Measurements from ENCODE around the gene CDK5RAP2.

CDK5RAP2 gene

DNA sequence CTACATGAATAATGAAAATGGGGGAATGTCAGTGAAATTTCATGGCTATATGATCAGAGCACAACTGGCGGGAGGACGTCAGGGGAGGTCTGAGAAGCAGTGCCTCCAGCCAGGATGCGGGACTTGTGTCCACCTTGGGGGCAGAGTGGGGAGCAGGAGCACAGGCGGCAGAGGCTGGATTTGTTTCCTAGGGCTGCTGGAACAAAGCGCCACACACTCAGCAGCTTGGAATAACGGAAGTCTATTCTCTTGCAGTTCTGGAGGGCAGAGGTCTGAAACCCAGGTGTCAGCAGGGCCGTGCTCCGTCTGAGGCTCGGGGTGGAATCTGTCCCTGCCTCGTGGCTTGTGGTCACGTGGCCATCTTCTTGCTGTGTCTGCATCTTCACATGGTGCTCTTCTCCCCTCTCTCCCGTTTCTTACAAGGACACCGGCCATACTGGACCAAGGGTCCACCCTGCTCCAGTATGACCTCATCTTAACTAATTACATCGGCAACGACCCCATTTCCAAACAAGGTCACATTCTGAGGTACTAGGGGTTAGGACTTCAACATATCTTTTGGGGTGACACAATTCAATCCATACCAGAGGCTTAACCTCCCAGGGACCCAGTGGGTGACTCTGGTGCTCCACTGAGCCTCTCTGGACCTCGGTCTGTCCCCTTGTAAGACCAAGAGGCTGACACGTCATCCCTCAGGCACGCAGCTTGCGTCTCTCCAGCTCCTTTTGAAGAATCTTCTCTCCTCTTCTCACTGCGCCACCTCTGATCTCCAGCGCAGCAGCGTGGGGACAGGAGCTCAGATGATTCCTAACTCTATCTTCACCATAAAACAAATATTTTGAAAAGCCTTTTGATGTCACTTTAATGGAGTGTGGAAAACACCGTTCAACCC, 202.5 kb downstream of the CDK5RAP2 start:
- DNase-seq, result no peak

DNA sequence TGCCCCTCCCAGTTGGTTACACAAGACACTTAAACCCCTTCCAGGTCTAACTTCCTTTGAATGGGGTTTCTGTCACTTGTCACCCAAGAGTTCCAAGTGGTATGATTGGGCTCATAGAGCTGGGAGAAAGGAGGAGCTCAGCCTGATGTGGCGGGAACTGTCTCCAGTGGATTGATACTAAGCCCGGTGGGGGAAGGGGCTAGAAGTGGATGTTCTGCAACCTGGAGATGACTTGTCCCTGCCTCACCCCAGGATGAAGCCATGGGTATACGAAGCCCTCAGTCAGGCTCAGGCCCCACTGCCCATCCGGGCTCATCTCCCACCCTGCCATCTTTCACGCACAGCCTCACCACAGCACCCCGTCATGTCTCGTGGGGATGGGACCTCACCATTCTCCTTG, 203.9 kb downstream of the CDK5RAP2 start:
- no peak for DNase-seq

DNA sequence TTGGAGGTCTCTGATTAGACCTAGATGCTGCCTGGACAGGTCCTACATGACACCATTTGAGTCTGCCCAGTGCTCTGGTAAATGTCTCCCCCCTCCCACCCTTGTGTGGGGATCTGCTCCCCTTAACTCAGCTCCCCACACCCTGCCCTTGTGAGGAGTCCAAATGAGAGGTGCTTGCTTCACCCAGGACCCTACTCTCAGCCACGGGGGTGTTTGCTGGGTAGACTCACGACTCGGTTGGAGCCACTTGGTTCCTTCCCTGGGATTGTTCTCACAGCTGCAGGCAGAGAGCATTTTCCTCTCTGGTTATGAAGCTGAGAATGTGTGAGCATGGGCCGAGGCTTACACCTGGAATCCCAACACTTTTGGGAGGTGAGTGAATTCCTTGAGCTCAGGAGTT, 204.7 kb downstream of the CDK5RAP2 start:
- DNase-seq, result no peak

DNA sequence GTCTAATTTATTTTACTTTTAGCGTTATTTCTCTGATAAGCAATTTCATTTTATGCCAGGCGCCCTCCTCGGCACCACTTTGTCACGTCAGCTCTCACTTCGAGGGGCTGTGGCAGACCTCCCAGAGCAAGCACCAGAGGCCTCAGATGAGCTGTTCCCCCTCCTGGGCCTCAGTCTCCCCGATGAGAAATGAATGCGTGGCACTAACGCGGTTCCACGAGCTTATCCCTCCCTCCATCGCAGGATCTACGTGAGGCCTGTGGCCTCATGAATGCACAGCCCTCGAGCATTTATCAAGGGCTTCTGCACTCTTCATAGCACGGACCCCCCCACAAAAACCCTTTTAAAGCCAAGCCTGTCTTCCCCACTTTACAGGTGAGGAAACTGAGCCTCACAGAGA, 205.2 kb downstream of the CDK5RAP2 start:
- no peak for DNase-seq

DNA sequence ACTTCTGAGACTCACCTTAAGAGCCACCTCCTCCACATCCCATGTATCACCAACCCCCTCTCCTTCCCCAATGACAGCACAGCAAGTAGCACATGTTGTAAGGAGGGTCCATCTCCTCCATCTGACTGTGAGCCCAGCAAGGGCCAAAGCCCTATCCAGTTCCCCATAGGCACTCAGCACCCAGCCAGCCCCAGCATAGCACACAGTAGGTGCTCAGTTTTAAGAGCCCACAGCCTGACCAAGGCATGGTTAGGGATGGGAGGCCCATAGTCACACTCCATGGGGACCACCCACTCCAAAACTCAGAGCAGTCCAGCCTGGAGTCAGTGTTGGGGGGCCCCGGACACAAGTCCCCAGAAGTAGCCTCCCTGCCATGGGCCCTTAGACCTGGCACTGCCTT, 205.7 kb downstream of the CDK5RAP2 start:
- DNase-seq, result no peak

DNA sequence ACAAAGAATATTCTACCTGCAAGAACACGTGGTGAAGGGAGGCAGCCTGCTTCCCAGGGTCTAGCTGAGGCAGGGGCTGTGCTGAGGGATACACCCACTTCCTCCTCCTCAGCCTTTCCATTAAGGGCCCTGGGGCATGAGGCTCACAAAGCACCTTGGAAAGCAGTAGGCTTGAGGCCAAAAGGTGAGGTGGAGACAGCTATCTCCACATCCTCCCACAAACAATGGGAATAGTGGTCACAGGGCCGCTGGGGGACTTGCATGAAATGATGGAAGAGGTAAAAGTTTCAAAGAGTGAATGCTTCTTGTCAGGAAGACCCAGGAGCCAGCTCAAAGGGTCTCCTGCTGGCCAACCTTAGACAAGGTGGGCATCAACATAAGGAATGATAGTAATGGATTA, 207.9 kb downstream of the CDK5RAP2 start:
- DNase-seq, result no peak

DNA sequence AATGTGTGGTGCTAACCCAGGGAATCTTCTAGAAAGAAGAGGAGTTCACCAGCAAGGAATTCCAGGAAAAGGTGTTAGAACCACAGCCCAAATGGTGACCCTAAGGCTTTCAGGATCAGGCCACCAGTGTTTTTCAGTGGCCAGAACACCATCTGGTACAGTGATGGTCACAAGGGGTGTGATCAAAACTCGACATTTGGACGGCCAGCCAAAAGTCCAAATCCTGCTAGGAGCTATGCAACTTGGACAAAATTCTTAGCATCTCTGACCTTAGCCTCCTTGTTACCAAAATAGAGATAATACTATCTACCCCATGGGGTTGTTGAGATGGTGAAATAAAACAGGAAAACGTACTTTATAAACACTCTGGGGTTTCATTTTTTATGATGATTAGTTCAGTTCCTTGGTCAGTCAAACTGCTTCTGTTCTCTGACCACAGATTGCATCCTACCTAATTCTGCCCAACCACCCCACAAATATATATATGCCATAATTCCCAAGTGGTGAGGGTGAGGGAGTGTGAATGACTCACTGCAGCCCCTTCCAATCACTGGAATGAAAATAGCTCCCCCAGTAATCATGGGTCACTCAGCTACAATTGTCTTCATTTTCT, 210.3 kb downstream of the CDK5RAP2 start:
- DNase-seq, result no peak

DNA sequence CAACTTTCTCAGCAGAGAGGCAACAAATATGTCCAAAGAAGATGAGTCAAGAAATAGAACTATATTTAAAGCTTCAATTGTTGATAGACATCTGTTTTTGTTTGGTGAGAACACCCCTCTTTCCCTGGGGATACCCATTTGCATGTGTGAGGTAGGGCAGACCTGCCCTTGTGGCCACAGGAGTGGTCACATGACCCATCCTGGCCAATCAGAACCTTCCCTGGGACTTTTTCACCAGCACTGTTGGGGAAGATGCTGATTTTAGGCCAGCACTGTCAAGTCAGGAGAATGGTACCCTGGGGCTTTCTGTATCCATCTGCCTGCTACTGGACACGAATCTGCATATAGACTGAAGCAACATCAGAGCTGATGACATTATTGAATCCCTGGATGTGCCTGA, 211.2 kb downstream of the CDK5RAP2 start:
- no peak for DNase-seq

DNA sequence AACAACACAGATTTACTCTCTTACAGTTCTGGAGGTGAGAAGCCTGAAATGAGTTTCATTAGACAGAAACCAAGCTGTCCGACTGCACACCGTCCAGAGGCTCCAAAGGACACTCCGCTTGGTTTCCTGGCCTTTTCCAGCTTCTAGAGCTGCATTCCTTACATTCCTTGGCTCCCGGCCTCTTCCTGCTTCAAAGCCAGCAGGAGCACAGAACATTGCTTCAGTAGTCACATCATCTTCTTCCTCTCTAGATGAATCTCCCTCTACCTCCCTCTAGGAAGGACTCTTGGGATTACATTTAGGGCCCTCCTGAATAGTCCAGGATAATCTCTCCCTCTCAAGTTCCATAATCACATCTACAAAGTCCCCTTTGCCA, 213.3 kb downstream of the CDK5RAP2 start:
- no peak for DNase-seq

DNA sequence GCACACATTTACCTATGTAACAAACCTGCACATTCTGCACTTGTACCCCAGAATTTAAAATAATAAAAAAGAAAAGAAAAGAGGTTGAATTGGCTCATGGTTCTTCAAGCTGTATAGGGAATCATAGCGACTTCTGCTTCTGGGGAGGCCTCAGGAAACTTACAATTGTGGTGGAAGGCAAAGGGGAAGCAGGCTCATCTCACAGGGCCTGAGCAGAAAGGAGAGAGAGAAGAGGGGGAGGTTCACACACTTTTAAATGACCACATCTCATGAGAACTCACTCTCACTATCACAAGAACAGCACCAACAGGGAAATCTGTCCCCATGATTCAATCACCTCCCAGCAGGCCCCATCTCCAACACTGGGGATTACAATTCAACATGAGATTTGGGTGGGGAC, 214.6 kb downstream of the CDK5RAP2 start:
- no peak for DNase-seq

DNA sequence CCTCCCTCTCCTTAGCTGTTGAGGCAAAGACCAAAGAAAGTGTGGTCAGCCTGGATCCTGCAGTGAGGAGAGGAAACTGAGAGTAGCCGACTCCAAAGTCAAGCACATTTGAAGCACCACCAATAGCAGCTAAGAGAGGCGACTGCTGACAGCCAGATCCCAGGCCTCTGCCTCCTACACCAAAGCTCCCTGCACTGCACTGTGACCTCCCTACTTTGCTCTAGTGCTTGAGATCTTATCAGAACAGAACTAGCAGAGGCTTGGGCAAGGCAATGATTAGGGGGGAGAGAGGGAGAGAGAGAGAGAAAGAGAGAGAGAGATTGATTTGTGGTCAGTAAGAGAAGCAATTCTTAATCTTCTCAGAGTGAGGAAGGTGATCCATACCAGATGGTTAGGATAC, 216.3 kb downstream of the CDK5RAP2 start:
- DNase-seq, result no peak

DNA sequence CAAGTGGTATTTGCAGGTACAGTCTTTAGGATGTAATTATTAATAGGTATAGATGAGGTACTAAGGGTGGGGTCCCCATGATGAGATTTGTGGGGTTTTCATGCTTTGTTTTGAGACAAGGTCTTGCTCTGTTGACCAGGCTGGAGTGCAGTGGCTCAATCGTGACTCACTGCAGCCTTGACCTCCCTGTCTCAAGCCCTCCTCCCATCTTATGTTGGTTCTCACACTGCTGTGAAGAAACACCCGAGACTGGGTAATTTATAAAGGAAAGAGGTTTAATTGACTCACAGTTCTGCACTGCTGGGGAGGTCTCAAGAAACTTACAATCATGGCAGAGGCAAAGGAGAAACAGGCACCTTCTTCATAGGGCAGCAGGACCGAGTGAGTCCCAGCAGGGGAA, 217.5 kb downstream of the CDK5RAP2 start:
- no peak for DNase-seq

DNA sequence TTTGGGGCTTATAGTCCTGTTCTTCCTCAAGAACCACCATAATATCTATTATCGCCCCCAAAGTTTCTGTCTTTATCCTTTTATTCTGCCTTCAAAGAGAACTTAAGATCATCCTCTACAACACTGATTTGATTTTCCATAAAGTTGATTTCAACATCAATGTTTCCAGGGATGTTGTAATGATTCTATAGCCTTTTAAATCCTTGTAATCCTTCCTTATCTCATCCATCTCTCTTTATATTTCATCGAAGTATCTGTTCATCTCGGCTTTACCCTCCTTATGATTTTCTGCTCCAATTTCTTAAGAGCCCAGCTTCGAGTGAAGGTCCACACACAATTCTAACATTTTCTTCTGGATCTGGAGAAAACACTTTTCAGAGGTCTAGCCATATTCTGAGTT, 218.4 kb downstream of the CDK5RAP2 start:
- no peak for DNase-seq

DNA sequence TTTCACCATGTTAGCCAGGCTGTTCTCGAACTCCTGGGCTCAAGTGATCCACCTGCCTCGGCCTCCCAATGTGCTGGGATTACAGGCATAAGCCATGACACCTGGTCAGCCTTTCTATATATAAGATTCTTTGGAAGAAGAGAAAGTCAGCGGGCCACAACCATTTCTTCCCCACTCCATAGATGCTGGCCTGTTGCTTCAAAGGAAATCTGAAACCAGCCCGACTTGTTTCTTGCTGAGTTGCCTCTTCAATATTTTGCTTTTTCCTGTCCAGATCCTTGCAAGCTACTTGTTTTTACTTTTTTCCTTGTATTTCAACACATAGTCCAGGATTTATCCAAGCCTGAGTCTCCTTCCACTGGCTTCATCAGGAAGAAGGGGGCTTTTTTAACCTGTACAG, 219.5 kb downstream of the CDK5RAP2 start:
- no peak for DNase-seq

DNA sequence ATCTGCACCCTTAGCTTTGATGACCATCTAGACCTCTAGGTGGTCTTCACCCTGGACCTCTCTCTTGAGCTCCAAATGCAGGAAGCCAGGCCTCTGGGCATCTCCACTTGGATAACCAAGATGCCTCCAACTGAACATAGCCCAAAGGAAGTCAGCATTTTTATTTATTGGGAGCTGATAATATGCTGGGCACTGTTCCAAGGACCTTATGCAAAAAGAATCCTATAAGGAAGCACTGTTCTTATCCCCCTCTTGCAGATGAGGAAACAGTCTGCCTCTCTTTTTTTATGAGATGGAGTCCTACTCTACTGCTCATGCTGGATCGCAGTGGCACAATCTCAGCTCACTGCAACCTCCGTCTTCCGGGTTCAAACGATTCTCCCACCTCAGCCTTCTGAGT, 219.9 kb downstream of the CDK5RAP2 start:
- DNase-seq, result no peak

DNA sequence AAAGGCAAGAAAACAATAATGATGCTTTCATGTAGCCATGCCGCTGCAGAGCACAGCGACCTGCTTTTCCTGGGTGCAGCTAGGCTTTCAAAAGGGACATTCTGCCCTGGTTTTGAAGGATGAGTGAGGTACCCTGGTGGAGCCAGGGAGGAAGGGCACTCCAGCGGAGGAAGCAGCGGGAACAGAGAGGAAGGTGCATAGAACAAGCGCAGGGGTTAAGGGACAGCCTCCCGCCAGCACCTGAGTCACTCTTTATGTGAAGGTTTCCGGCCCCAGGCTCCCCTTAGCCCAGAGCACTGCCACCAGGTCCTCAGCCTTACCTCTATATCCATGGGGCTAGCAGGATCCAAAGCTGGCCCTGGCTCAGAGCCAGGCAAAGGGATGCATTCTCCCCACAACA, 221.1 kb downstream of the CDK5RAP2 start:
- DNase-seq, result no peak

DNA sequence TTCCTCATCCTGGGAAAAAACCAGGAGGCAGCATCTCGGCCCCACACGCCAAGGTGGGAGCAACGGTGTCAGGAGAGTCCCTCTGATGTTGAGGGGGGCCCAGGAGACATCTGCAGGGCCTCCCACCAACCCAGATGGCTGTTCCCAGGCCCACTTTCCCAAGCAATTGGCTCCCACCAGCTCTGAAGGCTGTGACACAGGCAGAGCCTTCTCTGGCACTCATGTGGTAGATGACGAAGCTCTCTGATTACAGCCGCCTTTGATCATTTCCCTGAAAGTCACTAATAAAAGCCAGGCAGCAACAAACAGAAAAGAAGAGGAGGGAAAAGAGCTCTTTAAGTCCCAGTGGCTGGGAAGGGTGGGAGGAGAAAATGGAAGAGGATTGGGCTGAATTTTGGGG, 226.5 kb downstream of the CDK5RAP2 start:
- no peak for DNase-seq

DNA sequence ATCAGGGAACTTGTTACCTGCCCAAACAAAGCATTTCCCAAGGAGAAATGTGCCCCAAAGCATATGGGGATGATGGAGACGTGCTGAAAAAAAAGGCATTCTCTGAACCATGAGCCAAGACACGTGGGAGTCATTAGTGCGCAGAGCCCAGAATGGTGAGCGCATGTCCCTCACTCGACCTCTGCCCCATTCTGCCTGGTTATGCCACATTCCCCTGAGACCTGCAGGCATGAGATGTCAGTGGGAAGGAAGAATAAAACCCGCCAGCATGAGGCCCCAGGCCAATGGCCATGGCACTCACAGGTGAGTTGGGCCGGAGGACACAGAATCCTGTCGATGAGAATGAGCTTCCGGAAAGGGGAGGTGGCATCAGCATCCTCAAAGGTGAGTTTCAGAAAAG, 228.9 kb downstream of the CDK5RAP2 start:
- DNase-seq, result no peak

DNA sequence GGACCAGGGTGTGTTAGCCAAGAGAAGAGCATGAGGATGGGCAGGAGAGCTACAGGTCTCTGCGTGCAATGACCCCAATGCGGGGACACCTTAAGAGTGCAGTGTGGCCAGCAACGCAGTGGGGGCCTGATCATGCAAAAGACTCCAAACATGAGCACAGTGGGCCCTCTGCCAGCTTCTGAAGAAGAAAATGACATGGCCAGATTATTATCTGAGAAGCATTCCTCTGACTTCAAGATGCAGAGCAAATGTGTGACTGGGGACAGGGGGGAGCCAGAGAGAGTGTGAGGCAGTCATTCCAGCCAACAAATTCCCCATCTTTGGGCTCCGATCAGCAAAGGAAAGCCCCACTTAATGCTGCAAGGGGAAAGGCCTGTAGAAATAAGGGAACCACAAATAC, 229.4 kb downstream of the CDK5RAP2 start:
- DNase-seq, result no peak

DNA sequence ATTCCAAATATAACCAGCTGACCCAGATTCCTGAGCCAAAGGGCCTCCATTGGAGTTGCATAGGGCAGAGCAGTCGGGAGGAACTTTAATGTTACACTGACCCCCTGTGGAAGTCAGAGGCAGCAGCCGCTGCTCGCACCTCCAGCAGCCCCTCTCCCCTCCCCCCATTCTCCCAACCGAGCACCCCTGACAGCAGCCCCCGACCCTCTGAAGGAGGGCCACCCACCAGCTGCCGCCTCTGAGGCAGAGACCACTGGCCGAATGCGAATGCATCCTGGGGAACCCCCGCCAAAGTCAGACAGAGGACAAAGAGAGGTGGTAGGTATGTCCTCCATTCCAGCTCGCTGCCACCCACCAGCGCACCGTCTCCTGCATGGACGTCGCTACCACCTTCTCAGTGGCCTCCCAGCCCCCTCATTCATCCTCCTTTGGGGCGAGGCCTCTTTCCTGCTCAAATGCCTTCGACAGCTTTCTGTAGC, 231.0 kb downstream of the CDK5RAP2 start:
- DNase-seq, result peak; percentile 11 to 37

DNA sequence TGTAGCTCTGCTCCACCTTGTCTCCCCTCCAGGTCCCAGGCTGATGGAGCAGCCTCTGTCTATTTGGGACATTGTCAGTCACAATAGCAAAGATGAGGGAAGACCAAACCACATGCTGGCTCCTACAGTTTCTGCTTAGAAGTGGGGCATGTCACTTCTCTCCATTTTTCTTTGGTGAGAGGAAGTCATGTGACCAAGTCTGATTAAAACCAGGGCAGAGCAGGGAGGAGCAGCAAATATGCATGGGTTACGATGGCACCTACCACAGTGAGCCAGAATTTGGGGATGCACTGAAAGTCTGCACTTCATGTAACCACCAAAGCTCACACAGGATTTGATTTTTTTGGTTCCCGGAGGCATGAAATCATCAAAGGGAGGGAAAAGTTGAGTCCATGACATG, 234.6 kb downstream of the CDK5RAP2 start:
- no peak for DNase-seq

DNA sequence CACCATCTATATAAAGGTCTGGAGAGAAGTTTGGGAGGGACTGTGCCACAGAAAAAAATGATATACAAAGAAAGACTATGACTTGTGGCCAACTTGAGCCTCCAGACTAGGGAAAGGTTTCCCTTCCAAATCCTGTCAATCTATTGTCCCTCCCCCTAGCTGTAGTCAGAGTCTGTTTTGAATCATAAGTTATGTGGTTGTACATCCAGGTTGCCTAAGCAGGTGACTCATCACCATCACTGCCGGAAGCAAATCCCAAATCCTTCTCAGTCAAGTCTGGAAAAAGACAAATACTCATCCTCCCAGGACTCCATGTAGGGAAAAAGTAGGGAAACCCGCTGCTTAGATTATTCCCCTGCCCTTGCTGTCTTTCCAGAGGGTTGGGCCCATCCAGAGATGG, 235.7 kb downstream of the CDK5RAP2 start:
- DNase-seq, result no peak

DNA sequence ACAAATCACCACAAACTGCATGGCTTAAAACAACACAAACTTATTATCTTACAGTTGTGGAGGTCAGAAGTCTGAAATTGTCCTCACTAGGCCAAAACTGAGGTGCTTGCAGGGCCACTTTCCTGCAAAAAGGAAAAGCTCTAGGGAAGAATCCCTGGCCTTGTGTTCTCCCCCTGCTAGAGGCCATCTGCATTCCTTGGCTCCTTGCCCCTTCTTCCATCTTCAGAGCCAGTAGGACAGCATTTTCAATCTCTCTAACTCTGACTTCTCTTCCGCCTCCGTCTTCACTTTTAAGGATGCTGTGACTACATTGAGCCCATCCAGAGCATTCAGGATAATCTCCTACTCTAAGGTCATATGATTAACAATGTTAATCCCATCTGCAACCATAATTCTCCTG, 236.6 kb downstream of the CDK5RAP2 start:
- DNase-seq, result no peak

Measured in hippocampal formation (tissue), 2 donors.